HepG2 (cell line): Measurements from ENCODE around the gene PDK3. TPM values are rescaled to one million over a fixed set of nuclear protein-coding genes. Genes with fewer than 3 reads are reported as not detected.

Experiments
- CAMTA2 ChIP-seq: sonication (generic); formaldehyde crosslinking; IDR thresholded peaks from 2 replicates; pipeline ENCODE4 v1.4.0; 2020; ENCODE audit warnings: mild to moderate bottlenecking, missing genetic modification reagents, borderline replicate concordance
- CREB1 ChIP-seq, 2 experiments: fragments of 450-650 bp in 1 of 2; IDR thresholded peaks; 2 replicates each; pipeline ENCODE4 v1.6.1; 2016 to 2017; ENCODE audit warnings: control low read depth in 1 of 2, mild to moderate bottlenecking in 1 of 2, missing compliant biosample characterization in 1 of 2, missing genetic modification characterization in 1 of 2
- KDM4B ChIP-seq: sonication (generic); formaldehyde crosslinking; IDR thresholded peaks from 2 replicates; pipeline ENCODE4 v1.4.0; 2020; ENCODE audit warnings: missing genetic modification reagents
- KLF16 ChIP-seq, 2 experiments: sonication (generic) in 1 of 2; formaldehyde crosslinking in 1 of 2; IDR thresholded peaks; 2 replicates each; pipeline versions ENCODE4 v1.6.1 to v1.8.0; 2016 to 2023; ENCODE audit warnings: missing genetic modification reagents in 2 of 2, missing compliant biosample characterization in 1 of 2
- MBD4 ChIP-seq: IDR thresholded peaks from 2 replicates; pipeline ENCODE4 v1.6.1; 2012; ENCODE audit warnings: low read length, inconsistent platforms, borderline replicate concordance
- SP4 ChIP-seq: sonication (generic); formaldehyde crosslinking; IDR thresholded peaks from 2 replicates; pipeline ENCODE4 v1.8.1; 2023; ENCODE audit warnings: mild to moderate bottlenecking, missing genetic modification reagents
- ZNF558 ChIP-seq: sonication (generic); formaldehyde crosslinking; IDR thresholded peaks from 2 replicates; pipeline ENCODE4 v1.9.0; 2022; ENCODE audit warnings: mild to moderate bottlenecking, missing genetic modification reagents, borderline replicate concordance
- polyA plus RNA-seq, 8 experiments: library from polyadenylated mRNA; depleted of rRNA in 3 of 8; stranded (reverse) in 7 of 8; unstranded in 1 of 8; fragments of >200 nt; fragmentation: Illumina TruSeq in 4 of 8; extraction: Trizol in 4 of 8; gene quantifications; 2 replicates each; pipeline versions ENCODE4 v1.2.1 to v1.2.3, GENCODE V29; 2011 to 2016; ENCODE audit warnings: low read depth in 4 of 8, missing spikeins in 1 of 8, mixed read lengths in 1 of 8; ENCODE audit not compliant: insufficient read depth in 1 of 8
- total RNA-seq, 5 experiments: library from RNA; depleted of rRNA; stranded (reverse); fragments of >200 nt; fragmentation: Illumina TruSeq; extraction: Trizol; gene quantifications; 2 replicates each; pipeline ENCODE4 v1.2.3, GENCODE V29; 2016; ENCODE audit warnings: low read depth in 1 of 5
- TF ChIP-seq, protein P1 (sequence below): fragments of 450-650 bp; IDR thresholded peaks from 2 replicates; pipeline ENCODE4 v1.6.1; 2017
- TF ChIP-seq, protein P2 (sequence below), 2 experiments: sonication (generic) in 1 of 2; formaldehyde crosslinking in 1 of 2; IDR thresholded peaks; 2 replicates each; pipeline versions ENCODE4 v1.5.1 to v1.6.1; 2011 to 2020; ENCODE audit warnings: borderline replicate concordance in 1 of 2, low read depth in 1 of 2, low read length in 1 of 2, mild to moderate bottlenecking in 1 of 2, missing genetic modification reagents in 1 of 2, moderate library complexity in 1 of 2
- TF ChIP-seq, protein P3 (sequence below): sonication (generic); formaldehyde crosslinking; IDR thresholded peaks from 2 replicates; pipeline ENCODE4 v1.8.0; 2023; ENCODE audit warnings: mild to moderate bottlenecking, missing genetic modification reagents

Gene PDK3
- total and polyA plus RNA-seq, 2 of the 13 experiments (the other 11 are each of a cell fraction or from before 2014, with no cell fraction given), result 9.1 to 10.5 TPM

DNA sequence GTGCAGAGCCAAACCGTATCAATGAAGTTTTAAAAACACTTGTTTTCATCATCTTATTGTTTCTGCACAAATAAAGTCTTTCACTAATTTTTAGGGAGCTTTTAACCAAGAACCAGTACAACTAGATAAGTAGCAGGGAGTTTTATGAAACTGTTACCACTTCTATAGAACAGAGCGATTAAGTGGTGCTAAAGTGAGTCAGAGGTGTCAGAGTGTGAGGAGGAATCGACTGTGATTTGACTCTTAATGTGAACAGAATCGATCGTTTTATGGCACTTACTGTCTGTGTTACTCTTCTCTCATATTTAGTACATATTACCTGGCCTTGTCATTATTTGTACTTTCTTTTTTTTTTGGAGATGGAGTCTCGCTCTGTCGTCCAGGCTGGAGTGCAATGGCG is 43.3 kb downstream of the PDK3 start (continued):
- TF ChIP-seq, protein P1, sequence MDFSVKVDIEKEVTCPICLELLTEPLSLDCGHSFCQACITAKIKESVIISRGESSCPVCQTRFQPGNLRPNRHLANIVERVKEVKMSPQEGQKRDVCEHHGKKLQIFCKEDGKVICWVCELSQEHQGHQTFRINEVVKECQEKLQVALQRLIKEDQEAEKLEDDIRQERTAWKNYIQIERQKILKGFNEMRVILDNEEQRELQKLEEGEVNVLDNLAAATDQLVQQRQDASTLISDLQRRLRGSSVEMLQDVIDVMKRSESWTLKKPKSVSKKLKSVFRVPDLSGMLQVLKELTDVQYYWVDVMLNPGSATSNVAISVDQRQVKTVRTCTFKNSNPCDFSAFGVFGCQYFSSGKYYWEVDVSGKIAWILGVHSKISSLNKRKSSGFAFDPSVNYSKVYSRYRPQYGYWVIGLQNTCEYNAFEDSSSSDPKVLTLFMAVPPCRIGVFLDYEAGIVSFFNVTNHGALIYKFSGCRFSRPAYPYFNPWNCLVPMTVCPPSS, result no peak
- TF ChIP-seq CREB1 (IDR thresholded peaks at IDR 0.05) (no peak), CREB1 (CRISPR knock-in tag; IDR thresholded peaks at IDR 0.05) (no peak), KLF16 (CRISPR knock-in tag; IDR thresholded peaks at IDR 0.05) (no peak), MBD4 (no peak), CAMTA2 (CRISPR knock-in tag) (no peak), KDM4B (CRISPR knock-in tag) (no peak), SP4 (no peak), ZNF558 (CRISPR knock-in tag) (no peak)
- TF ChIP-seq, protein P2, sequence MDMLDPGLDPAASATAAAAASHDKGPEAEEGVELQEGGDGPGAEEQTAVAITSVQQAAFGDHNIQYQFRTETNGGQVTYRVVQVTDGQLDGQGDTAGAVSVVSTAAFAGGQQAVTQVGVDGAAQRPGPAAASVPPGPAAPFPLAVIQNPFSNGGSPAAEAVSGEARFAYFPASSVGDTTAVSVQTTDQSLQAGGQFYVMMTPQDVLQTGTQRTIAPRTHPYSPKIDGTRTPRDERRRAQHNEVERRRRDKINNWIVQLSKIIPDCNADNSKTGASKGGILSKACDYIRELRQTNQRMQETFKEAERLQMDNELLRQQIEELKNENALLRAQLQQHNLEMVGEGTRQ (IDR thresholded peaks at IDR 0.05; ENCODE audit: low read depth, low read length), result no peak
- TF ChIP-seq, protein P2 (CRISPR knock-in tag; IDR thresholded peaks at IDR 0.05; ENCODE audit: borderline replicate concordance), result no peak
- TF ChIP-seq, protein P3, sequence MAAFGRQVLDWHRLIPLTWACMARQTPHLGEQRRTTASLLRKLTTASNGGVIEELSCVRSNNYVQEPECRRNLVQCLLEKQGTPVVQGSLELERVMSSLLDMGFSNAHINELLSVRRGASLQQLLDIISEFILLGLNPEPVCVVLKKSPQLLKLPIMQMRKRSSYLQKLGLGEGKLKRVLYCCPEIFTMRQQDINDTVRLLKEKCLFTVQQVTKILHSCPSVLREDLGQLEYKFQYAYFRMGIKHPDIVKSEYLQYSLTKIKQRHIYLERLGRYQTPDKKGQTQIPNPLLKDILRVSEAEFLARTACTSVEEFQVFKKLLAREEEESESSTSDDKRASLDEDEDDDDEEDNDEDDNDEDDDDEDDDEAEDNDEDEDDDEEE, result no peak
